ENCODE data around the gene RFFL.

The RFFL gene

DNA sequence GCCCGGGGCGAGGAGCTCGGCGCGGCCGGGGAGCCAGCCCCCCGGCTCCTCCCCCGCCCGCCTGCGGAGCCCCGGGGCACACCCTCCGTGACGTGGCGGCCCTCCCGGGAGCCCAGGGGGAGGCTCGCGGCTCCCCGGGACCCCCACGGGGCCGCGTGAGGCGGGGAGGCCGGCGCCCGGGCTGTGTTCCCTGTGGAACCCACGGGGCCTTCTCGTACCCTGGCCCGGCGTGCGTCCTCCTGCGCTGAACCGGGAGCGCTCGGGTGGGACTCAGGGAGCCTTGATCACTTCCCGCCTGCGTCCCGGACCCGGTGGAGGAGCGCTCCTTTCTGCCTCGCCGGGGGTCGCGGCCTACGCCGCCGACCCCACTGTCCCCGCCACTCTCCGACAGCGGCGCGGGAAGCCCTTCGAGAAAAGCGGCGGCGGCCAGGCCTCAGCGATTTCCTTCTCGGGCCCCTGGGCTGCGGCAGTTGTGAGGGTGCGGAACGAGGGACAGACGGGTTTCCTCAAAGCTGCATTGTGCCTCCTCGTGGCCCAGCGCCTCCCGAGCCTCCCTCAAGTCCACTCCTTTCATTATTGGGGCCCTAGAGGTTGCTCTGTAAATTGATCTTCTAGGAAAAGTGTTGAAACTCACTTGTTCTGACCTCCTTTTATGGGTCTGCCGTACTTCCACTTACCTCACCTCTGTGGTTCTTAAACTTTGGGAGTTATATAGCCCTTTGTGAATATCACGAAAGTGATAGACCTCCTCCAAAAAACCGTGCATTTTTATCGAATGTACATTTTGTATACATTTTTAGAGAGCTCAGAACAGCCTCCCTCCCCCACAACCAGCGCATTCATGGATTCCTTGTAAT is 82.6 kb downstream of the RFFL start (continued):
- TF ChIP-seq, protein P1, sequence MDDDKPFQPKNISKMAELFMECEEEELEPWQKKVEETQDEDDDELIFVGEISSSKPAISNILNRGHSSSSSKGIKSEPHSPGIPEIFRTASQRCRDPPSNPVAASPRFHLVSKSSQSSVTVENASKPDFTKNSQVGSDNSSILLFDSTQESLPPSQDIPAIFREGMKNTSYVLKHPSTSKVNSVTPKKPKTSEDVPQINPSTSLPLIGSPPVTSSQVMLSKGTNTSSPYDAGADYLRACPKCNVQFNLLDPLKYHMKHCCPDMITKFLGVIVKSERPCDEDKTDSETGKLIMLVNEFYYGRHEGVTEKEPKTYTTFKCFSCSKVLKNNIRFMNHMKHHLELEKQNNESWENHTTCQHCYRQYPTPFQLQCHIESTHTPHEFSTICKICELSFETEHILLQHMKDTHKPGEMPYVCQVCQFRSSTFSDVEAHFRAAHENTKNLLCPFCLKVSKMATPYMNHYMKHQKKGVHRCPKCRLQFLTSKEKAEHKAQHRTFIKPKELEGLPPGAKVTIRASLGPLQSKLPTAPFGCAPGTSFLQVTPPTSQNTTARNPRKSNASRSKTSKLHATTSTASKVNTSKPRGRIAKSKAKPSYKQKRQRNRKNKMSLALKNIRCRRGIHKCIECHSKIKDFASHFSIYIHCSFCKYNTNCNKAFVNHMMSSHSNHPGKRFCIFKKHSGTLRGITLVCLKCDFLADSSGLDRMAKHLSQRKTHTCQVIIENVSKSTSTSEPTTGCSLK (tag by site-specific recombination; IDR thresholded peaks at IDR 0.05), result no peak
- TF ChIP-seq, protein P2, sequence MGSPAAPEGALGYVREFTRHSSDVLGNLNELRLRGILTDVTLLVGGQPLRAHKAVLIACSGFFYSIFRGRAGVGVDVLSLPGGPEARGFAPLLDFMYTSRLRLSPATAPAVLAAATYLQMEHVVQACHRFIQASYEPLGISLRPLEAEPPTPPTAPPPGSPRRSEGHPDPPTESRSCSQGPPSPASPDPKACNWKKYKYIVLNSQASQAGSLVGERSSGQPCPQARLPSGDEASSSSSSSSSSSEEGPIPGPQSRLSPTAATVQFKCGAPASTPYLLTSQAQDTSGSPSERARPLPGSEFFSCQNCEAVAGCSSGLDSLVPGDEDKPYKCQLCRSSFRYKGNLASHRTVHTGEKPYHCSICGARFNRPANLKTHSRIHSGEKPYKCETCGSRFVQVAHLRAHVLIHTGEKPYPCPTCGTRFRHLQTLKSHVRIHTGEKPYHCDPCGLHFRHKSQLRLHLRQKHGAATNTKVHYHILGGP (tag by site-specific recombination; IDR thresholded peaks at IDR 0.05), result peak; percentile 84
- TF ChIP-seq ZNF362 (tag by site-specific recombination; IDR thresholded peaks at IDR 0.05) (no peak), KLF10 (tag by site-specific recombination; IDR thresholded peaks at IDR 0.05) (0 out of 2 replicates have a peak, but pooled peaks have one; percentile 48), SCRT2 (tag by site-specific recombination; IDR thresholded peaks at IDR 0.05) (no peak), PRDM10 (tag by site-specific recombination; IDR thresholded peaks at IDR 0.05) (peak; percentile 44; the same call in 1 of the 2 replicates), ZNF792 (tag by site-specific recombination; IDR thresholded peaks at IDR 0.05) (no peak), IKZF3 (tag by site-specific recombination; IDR thresholded peaks at IDR 0.05) (no peak; the same call in 1 of the 2 replicates), HOXD13 (CRISPR knock-in tag; IDR thresholded peaks at IDR 0.05; ENCODE audit: borderline replicate concordance) (no peak), ZNF664 (tag by site-specific recombination; IDR thresholded peaks at IDR 0.05) (no peak), ZNF76 (tag by site-specific recombination; IDR thresholded peaks at IDR 0.05; ENCODE audit: borderline replicate concordance, low read depth) (no peak), ZNF658 (tag by site-specific recombination; IDR thresholded peaks at IDR 0.05) (no peak), ZNF610 (tag by site-specific recombination; IDR thresholded peaks at IDR 0.05; ENCODE audit: borderline replicate concordance) (no peak), ZNF23 (tag by site-specific recombination; IDR thresholded peaks at IDR 0.05; ENCODE audit: borderline replicate concordance) (no peak), ZBTB21 (tag by site-specific recombination; IDR thresholded peaks at IDR 0.05) (no peak), ZSCAN4 (tag by site-specific recombination; IDR thresholded peaks at IDR 0.05) (no peak), ZNF223 (tag by site-specific recombination; IDR thresholded peaks at IDR 0.05) (no peak), ZNF335 (tag by site-specific recombination; conservative IDR thresholded peaks at IDR 0.05) (no peak), ZNF140 (tag by site-specific recombination; IDR thresholded peaks at IDR 0.05) (no peak), PRDM1 (tag by site-specific recombination; IDR thresholded peaks at IDR 0.05) (peak; percentile 88), CTCF (tag by site-specific recombination; IDR thresholded peaks at IDR 0.05) (peak; percentile 84), KLF1 (tag by site-specific recombination; IDR thresholded peaks at IDR 0.05) (no peak), ZNF600 (tag by site-specific recombination; IDR thresholded peaks at IDR 0.05) (peak; percentile 51), HOXA7 (CRISPR knock-in tag; IDR thresholded peaks at IDR 0.05; ENCODE audit: borderline replicate concordance) (no peak), ZNF510 (tag by site-specific recombination; IDR thresholded peaks at IDR 0.05; ENCODE audit: insufficient replicate concordance) (no peak), ZNF585B (tag by site-specific recombination; IDR thresholded peaks at IDR 0.05) (no peak), ZNF660 (tag by site-specific recombination; IDR thresholded peaks at IDR 0.05) (no peak; the same call in 1 of the 2 replicates)
